GM21786 (cell line): ENCODE data around the gene HIBADH.
"Not testable (repeated sequence)": the region's sequence is repeated elsewhere in the genome, so short reads cannot be mapped to it uniquely, and the experiment has no call there.

Experiments
- ATAC-seq: cut with Tn5 transposase; IDR thresholded peaks from one replicate; pipeline ENCODE4 v1.9.1; 2021; ENCODE audit not compliant: unreplicated experiment

The HIBADH gene

DNA sequence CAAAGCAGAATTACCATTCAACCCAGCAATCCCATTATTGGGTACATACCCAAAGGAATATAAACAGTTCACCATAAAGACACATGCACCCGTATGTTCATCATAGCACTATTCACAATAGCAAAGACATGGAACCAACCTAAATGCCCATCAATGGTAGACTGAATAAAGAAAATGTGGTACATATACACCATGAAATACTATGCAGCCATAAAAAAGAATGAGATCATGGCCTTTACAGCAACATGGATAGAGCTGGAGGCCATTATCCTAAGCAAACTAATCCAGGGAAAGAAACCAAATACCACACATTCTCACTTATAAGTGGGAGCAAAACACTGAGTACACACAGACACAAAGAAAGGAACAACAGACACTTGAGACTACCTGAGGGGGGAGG lies 23.6 kb downstream of the HIBADH start:
- not testable (repeated sequence) for ATAC-seq

DNA sequence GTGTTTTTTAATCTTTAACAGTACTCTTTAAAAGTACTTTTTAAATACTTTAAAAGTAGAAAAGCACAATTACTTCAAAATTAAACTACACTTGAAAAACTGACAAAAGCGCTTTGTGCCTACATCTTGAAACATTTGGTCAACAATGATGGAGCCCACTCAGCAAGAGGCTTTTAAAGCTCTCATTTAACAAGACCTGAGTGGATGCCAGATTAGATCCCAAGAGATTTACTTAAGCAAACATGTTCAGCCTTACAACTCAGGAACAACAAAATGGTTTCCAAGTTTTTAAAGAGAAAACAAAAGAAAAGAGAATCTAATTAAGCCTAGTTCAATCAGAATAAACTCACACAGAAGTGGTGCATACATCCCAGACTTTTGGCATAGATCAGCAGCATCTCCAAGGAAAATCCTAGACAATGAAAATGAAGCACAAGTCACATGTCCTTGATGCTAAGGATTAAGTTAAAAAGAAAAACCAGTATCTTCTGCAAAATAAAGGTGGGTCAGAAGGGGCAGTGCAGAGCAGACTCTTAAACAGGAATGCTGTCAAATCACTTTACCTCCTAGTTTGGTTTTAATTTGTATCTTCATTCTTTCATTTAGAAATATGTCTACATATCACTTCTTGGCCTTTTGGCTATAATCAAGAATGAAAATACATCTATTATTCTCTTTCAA lies 26.2 kb downstream of the HIBADH start:
- ATAC-seq, result no peak

- ATAC-seq, result no peak
These were observed 27.0 kb downstream of the HIBADH start for GRCh38 chr7:27635728-27636127.

GRCh38 chr7:27634671-27635493 lies 27.8 kb downstream of the HIBADH start:
- no peak for ATAC-seq

DNA sequence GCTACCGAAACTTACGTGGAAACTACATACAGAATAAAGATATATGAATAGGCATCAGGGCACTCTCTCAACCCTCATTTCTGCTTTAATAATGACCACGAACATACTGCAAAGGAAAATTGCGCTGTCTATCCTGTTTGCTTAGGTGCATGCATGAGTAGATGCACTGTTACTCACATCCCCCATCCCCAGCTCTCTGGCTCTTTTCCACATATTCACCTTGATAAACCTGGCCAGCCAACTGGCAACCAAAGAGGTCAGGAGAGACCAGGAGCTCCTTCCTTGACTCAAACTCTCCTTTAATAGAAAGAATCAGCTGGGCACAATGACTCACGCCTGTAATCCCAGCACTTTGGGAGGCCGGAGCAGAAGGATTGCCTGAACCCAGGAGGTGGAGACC lies 29.6 kb downstream of the HIBADH start:
- no peak for ATAC-seq

GRCh38 chr7:27631391-27631790 lies 31.3 kb downstream of the HIBADH start:
- ATAC-seq, result no peak

- no peak for ATAC-seq
These were observed 35.5 kb downstream of the HIBADH start for GRCh38 chr7:27627146-27627545.

DNA sequence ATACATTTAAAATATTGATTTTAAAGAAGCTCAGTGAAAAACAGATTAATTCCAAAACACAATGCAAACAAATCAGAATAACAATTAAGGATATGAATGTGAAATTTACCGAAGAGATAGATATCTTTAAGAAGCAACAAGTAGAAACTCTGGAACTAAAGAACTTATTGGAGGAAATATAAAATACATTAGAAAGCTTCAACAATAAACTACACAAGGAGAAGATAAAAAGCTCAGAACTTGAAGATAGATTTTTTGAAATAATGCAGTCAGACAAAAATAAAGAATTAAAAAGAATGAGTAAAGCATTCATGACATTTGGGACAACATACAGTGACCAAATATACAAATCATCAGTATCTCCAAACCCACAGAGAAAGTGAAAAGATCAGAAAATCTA lies 43.2 kb downstream of the HIBADH start:
- ATAC-seq, result no peak

GRCh38 chr7:27617651-27618381 lies 44.9 kb downstream of the HIBADH start:
- no peak for ATAC-seq

DNA sequence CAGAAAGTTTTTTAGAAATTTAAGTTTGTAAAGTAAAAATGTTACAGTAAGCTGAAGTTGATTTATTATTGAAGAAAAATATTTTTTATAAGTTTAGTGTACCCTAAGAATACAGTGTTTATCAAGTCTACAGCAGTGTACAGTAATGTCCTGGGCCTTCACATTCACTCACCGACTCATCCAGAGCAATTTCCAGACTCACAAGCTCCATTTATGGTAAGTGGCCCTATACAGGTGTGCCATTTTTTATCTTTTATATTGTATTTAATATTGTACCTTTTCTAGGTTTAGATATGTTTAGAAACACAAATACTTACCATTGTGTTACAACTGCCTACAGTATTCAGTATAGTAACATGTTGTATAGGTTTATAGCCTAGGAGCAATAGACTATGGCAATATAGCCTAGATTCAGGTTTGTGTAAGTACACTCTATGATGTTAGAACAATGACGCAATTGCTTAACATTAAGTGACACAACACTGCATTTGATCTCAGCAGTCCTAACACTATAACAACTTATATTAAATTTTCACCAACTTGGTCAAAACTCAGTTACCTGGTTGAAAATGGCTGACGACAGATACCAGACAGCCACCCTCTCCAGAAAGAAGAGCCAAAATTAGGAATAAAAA lies 45.7 kb downstream of the HIBADH start:
- no peak for ATAC-seq

DNA sequence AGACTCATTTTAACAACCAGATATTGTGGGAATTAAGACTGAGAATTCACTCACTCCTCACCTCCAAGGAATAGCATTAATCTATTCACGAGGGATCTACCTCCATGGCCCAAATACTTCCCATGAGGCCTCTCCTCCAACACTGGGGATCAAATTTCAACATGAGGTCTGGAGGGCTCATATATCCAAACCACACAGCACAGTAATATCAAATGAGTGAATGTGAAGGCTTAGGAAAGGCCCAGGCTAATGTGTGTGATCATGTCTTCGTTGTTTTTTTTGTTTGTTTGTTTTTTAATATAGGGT lies 46.5 kb downstream of the HIBADH start:
- ATAC-seq, result no peak

DNA sequence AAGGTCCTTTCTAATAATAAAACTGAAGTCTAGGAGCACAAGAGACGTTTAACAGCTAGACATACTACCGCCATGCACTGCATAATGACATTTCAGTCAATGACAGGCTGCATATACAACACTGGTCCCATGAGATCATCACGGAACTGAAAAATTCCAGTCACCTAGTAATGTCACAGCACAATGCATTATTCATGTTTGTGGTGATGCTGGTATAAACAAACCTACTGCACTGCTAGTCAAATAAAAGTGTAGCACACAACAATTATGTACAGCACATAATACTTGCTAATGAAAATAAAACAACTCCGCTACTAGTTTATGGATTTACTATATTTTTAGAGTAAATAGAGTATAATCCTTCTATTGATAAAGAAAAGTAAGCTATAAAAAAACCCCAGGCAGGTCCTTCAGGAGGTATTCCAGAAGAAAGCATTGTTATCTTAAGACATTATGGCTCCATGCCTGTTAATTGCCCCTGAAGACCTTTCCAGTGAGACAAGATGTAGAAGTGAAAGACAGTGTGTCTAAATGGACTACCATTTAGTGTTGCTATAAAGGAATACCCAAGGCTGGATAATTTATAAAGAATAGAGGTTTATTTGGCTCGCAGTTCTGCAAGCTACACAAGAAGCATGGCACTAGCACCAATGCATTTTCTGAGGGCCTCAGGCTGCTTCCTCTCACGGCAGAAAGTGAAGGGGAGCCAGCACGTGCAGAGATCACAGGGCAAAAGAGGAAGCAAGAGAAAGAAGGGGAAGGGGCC lies 47.1 kb downstream of the HIBADH start:
- no peak for ATAC-seq

DNA sequence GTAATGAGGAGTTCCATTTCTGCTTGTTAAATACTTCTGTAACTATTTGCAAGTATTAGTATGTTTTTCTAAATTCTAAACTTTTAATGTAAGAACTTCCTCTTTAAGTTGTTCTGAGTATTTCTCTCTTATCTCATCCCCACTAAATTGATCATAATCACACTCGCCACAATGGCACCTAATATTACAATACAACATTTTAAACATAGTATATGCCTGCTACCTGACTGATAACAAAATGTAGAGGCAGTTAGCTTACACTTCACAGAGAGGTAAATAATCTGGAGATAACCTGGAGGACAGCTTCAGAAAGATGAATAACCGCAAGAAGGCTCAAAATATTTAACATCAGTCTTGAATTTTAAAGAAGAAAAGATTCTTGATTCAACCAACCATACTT lies 48.6 kb downstream of the HIBADH start:
- no peak for ATAC-seq

GRCh38 chr7:27611059-27611458 lies 51.6 kb downstream of the HIBADH start:
- ATAC-seq, result no peak

DNA sequence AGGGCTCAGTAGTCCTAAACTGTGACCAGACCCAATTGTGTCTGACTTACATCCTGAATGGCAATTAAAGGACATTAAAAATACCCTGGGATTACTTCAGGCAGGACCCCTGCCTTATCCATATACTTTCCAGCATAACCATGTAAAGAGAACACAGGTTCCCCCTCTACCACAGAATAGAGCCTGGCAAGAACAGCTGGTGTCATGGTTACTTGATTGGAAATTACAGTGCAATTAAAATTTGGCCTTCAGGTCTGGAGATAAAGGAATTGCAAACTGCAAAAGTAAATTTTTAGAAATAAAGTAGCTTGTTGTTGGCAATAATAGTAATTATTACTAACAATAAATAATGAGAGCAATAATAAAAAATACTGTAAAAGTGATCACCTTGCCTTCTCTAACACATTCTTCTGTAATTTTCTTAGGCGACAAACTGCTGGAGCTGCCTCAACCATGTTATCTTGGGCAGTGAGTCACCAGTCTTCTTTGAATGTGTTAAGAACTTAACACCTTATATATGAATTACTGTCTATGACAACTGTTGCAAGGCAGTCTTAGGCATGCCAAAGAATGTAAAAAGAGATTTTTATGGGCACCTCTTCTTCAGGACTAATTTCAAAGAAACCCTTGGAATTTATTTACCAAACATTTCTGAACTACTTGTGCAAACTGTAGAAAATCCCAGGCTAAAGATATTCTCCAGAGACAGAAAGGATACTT lies 53.7 kb downstream of the HIBADH start:
- no peak for ATAC-seq

- no peak for ATAC-seq
These were observed 55.5 kb downstream of the HIBADH start for GRCh38 chr7:27607210-27607606.

GRCh38 chr7:27606270-27607209 lies 56.1 kb downstream of the HIBADH start:
- ATAC-seq, result no peak

DNA sequence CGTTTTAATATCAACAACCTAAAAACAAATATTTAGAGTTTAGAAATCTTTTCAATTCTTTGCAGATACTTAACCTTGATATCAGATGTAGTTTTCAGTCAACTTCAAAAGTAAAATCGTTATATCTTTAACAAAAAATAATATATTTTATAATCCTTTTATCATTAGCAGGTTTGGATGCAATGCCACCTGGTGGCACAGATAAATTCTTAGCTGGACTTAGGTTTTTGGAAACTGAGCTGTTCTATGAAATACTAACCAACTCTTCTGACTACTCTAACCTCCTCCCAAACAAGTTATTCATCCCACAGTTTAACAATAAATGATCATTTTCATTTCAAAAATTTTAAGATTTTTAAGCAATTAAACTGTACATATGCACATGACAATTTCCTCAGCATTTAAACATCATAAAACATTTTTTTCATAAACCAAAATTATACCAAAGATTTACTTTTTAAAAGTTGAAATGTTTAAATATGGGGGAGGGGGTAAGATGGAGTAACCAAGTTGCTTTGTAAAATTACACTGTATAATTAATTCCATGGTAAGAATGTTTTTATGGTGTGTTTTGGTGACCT lies 56.9 kb downstream of the HIBADH start:
- no peak for ATAC-seq

- ATAC-seq, result no peak
These were observed 57.4 kb downstream of the HIBADH start for GRCh38 chr7:27605283-27605682.
